Posterior cingulate gyrus (tissue), 11 donors: ENCODE results near the gene PCNX2.

ENCODE experiments used
- DNase-seq, 10 donors: peaks; one replicate each; pipeline versions ENCODE4 v3.0.0 to v3.0.0-alpha.2; 2020 to 2021; ENCODE audit warnings: mixed read lengths in 3 of 10
- intact Hi-C: fragments of 100-400 bp; cut with DNase I; formaldehyde crosslinking; loops from one replicate; pipeline ENCODE4 v1.15.1; 2023

Gene PCNX2

GRCh38 chr1:233237647-233238046 lies 57.9 kb downstream of the PCNX2 start:
- intact Hi-C loops, result no loop called here
- DNase-seq, result no peak

DNA sequence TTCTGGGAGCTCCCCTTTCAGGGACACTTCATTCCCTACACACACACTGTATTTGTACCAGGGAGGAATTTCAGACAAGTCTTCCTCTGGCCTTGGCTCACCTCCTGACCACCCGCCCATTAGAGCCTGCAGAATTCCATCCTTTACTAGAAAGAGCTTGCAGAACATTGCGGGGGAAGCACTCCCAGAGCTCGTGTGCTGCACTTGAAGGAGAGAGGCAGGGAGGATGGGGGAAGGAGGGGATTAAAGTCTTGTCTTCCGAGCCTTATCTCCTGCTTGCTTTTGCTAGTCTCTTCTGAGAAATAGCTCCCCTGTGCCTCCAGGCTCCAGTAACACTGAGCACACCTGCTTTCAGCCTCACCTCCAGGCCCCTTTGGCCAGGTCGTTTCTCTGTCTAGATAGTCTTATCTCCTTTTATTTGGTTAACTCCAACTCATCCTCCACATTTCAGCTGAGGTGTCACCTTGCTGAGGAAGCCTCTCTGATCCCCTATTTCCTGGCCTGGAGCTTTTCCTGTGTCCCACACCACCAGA lies 62.0 kb downstream of the PCNX2 start:
- DNase-seq, result no peak
- intact Hi-C loops, result no loop called here

DNA sequence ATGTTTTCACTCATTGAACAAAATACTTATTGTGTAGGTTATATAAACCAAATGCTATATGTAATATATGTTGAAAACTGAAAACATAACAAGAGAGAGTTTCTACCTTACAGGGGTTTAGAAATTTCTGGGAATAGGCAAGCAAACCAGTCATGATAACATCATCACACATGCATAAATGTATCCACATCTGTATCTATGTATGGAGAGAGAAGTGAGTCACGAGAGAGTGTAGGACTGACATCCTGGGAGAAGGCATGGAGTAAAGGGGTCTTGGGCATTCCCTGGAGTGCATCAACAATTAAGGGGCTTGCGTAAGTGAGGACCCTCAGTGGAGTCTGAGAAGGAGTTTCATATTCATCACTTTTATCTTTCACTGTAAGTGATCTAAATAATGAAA lies 65.5 kb downstream of the PCNX2 start:
- intact Hi-C loops, result no loop called here
- no peak for DNase-seq

GRCh38 chr1:233229288-233229687 lies 66.2 kb downstream of the PCNX2 start:
- DNase-seq, result no peak
- intact Hi-C loops, result no loop called here

GRCh38 chr1:233227930-233228465 lies 67.5 kb downstream of the PCNX2 start:
- no peak for DNase-seq
- intact Hi-C loops, result no loop called here

GRCh38 chr1:233224311-233224710 lies 71.2 kb downstream of the PCNX2 start:
- DNase-seq, result no peak
- intact Hi-C loops, result no loop called here

DNA sequence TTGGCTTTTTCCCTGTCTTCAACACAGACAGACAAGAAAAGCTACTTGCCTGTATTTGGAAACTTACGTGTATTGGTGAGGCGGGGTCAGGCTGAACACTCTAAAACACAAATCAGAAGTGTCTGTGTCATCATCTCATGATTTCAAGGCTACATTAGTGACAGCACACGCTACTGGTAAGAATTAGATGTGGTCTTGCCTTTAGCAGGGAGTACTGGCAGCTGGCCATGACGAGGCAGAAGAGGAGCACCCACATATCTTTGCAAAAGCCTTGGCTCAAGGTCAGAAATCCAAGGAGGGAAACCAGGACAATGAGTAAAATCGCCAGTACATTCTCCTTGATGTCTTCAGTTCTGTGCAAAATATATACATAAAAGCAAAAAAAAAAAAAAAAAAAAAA lies 77.7 kb downstream of the PCNX2 start:
- peak in 3 of 10 donors; percentile 29 to 72 (median 68) for DNase-seq
- intact Hi-C loops, result no loop called here

GRCh38 chr1:233216009-233216408 lies 79.5 kb downstream of the PCNX2 start:
- intact Hi-C loops, result no loop called here
- no peak for DNase-seq

DNA sequence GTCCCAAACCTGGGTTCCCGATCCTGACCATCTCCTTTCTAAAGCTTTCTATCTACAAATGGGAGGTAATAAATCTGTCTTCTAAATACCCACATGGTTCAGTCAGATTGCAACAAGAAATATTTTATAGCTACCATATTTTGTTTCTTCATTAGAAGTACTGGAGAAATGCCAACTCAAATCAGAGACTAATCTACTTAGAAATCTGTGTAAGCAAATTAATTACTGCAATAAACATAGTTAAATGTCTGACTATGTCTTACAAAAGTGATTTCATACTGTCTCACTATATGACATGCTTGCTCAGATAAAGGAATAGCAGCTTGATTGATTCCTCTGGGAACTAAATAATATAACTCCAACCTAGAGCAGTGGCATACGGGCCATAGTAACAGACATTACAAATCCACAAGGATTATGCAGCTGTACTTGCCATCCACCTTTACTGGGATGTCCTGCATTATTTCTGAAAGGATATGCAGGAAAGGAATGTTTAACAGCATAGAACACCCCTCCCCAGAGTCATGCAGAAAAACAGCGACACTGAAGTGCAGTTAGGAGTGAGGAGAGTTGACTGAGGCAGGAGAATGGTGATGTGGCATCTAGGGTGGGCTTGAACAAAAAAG lies 80.3 kb downstream of the PCNX2 start:
- DNase-seq, result no peak
- intact Hi-C loops, result no loop called here

GRCh38 chr1:233211595-233211994 lies 83.9 kb downstream of the PCNX2 start:
- intact Hi-C loops, result no loop called here
- no peak for DNase-seq

- DNase-seq, result no peak
Observed at GRCh38 chr1:233211106-233211505, 84.4 kb downstream of the PCNX2 start.

DNA sequence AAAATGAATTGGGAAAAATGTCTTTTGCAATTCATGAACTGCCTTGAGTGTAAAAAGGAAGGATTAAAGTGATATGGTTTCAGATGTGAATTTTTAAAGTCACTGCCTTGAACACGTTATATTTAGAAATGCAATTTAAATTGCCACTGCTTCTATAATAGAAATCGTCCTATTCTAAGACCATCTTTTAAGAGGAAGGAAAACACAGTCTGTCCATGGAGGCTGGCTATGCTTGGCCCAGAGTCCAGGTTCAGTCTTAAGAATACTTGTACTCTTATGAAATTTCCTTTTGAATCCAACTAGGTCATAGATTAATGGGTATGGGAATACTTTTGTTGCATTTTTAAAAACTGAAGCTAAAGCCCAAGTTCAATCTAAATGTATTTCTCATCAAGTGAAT lies 86.0 kb downstream of the PCNX2 start:
- intact Hi-C loops, result no loop called here
- DNase-seq, result no peak

More at GRCh38 chr1:233211106-233211505, 84.4 kb downstream of the PCNX2 start:
- intact Hi-C loops, result no loop called here

DNA sequence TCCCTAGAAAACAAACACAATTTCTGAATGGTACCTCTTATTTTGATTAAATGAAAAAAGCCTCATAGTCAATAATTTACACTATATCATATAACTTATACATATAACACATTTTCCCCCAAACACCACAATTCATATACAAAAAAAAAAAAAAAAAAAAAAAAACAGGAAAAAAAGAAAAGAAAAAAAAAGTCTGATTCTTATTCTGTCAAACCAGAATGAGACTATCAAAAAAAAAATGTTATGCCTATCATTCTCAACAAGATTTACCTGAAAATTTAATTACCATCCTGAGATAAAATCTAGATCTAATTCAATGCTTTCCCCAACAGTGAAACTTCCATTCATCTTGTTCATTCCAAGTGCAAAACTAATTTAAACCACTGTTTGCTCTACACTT lies 86.8 kb downstream of the PCNX2 start:
- intact Hi-C loops, result no loop called here
- no peak for DNase-seq

GRCh38 chr1:233197940-233198339 lies 97.6 kb downstream of the PCNX2 start:
- intact Hi-C loops, result no loop called here
- no peak for DNase-seq

DNA sequence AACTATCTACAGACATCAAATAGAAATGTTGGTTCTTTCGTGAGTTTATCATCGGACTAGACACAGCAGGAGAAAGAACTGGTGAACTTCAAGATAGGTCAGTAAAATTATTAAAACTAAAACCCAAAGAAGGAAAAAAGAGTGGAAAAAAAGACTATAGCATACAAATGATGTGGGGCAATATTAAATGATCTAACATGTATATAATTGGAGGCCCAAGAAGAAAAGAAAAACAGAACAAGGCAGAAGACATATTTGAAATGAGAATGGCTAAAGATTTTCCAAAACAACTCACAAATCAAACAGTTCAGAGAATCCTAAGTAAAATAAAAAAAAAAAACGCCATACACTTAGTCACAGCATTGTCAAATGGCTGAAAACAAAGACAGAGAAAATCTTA lies 101.8 kb downstream of the PCNX2 start:
- no peak for DNase-seq
- intact Hi-C loops, result no loop called here

DNA sequence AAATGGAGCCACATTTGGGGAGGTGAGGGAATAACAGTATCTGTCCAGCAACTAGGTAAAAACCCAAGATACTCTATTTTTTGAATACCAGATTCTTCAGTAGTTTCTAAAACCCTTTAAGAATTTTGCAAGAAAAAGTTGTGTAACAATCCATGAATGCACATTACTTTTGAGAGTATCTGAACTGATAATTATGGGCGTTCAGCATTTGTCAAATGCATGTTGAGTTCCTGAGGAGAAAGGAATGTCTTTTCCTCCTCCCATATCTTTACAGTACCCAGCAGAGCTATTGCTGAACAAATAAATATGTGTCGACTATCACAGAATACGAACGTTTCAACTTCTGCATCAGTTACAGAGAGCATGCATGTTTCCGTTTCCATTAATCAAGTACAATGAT lies 104.5 kb downstream of the PCNX2 start:
- no peak for DNase-seq
- intact Hi-C loops, result no loop called here

DNA sequence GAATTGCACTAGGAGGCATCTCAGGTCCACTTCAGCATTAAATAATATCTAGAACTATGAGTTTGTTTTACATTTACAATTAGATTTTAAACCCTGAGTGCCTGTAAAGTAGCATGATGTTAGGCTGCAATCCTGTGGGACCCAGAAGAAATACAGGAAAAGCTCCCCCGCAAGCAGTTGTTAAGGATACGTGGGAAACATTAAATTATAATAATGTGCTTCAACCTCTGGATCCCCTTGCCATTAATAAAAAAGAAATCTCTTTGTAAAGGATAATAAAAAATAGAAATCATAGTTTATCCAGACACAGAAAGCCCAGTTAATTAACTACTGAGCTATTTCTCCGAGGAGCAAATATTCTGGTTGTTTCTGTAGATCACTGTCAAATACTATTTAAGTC lies 106.0 kb downstream of the PCNX2 start:
- intact Hi-C loops, result no loop called here
- no peak for DNase-seq

DNA sequence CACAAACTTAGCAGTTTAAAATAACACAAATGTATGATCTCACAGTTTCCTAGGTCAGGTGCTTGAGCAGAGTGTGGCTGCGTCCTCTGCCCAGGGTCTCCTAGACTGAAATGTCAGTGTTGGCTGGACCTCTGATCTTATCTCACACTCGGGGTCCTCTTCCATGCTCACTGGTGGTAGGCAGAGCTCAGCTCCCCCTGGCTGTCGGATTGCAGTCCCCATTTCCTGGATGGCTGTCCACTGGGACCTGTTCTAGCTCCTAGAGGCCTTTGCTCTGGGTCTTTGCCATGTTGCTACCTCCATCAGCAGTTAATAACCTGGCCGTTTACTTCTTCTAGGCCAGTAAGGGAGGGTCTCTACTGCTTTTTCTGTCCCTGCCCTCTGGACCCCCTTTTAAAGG lies 107.5 kb downstream of the PCNX2 start:
- intact Hi-C loops, result no loop called here
- no peak for DNase-seq

- intact Hi-C loops, result no loop called here
- no peak for DNase-seq
Observed at GRCh38 chr1:233183226-233184020, 112.1 kb downstream of the PCNX2 start.

- DNase-seq, result no peak
- intact Hi-C loops, result no loop called here
Observed at GRCh38 chr1:233182587-233182986, 112.9 kb downstream of the PCNX2 start.

- intact Hi-C loops, result no loop called here
- no peak for DNase-seq
Observed at GRCh38 chr1:233180641-233181364, 114.7 kb downstream of the PCNX2 start.
